DMS153 (cell line): Measurements from ENCODE around the gene ZNF407.
"Not testable (repeated sequence)": the region's sequence is repeated elsewhere in the genome, so short reads cannot be mapped to it uniquely, and the experiment has no call there.

Experiments
- DNase-seq: peaks from one replicate; lab custom pipeline; 2025; lab: John Stamatoyannopoulos, UW

The ZNF407 gene

GRCh38 chr18:75101916-75102315 is 504.2 kb downstream of the ZNF407 start:
- no peak for DNase-seq

DNA sequence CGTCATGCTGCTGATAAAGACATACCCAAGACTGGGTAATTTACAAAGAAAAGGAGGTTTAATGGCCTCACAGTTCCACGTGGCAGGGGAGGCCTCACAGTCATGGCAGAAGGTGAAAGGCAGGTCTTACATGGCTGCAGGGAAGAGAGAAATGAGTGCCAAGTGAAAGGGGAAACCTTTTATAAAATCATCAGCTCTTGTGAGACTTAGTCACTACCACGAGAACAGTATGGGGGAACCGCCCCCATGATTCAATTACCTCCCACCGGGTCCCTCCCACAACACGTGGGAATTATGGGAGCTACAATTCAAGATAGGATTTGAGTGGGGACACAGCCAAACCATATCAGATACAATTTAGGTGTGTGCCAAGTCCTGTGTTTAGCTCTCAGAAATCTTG is 506.4 kb downstream of the ZNF407 start:
- not testable (repeated sequence) for DNase-seq

- no peak for DNase-seq
These were observed 506.8 kb downstream of the ZNF407 start for GRCh38 chr18:75104483-75104882.

- no peak for DNase-seq
These were observed 508.0 kb downstream of the ZNF407 start for GRCh38 chr18:75105551-75106254.

DNA sequence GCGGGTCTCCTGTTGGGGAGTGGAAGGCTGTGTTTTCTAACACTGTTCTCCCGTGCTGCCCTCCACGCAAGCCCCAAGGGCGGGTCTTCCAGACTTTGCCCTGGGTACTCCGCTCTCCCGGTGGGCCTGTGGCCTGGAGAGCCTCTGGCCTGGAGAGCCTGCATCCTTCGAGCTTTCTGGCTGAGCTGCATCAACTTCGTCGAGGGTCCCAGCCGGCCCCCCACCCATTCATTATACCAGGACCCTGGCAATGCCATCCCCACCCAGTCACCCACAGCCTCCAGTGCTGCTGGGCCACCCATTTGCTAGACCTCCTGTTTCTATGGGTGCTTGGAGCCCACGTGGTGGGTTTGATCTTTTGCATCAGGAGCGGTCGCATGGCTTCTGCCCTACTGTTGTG is 509.1 kb downstream of the ZNF407 start:
- DNase-seq: no peak

- DNase-seq: no peak
These were observed 509.7 kb downstream of the ZNF407 start for GRCh38 chr18:75107196-75107930.

DNA sequence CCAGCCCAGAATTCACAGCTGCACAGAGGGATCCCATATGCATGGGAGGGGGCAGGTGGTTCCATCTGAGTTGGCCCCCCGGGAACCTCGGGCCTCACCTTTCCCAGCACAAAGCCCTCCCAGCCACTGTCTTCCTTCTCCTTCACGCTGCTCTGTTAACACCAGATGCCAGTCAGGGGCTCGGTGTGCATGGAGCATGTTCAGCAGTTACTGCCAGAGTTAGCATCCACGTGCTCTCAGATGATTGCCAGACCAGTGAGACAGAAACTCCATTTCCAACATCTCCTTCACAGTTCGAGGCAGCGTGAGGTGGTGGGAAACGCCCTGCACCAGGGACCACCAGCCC is 510.2 kb downstream of the ZNF407 start:
- DNase-seq: no peak

GRCh38 chr18:75108579-75109318 is 511.1 kb downstream of the ZNF407 start:
- no peak for DNase-seq

DNA sequence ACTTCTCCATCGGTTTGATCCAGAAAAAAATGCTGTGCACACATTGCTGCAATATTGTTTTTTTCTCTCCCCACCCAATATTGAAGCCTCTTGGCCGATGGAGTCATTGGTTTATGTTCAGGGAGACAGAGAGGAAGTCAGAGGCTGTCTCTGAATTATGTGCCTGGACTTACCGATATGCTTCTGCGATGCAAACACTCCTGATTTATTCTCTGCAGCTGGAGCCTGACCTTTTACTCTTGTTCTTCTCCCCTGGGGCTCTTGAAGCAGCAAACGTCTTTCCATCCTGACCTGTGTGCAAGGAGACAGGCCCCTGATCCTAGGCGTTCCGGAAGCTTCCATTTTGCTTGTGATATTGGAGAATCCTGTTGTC is 511.6 kb downstream of the ZNF407 start:
- DNase-seq: no peak

GRCh38 chr18:75109819-75110218 is 512.1 kb downstream of the ZNF407 start:
- no peak for DNase-seq

GRCh38 chr18:75110311-75110710 is 512.6 kb downstream of the ZNF407 start:
- DNase-seq: no peak

GRCh38 chr18:75110846-75111415 is 513.3 kb downstream of the ZNF407 start:
- DNase-seq: no peak

DNA sequence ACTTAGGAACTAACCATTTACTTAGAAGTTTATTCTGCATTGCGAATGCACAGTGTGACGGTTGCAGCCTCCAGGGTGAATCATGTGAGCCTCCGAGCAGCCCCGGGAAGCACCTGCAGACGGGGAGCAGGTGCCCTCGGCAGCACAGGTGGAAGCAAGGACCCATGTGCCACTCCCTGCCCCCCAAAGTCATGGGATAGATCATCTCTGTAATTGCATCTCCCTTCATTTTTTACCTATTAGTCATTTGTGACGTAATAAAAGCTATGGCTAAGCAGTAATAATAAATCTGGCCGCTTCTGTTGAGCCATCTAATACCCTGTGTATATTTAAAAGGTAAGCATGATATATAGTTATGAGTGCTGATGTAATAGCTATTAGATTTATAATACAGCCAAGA is 514.1 kb downstream of the ZNF407 start:
- DNase-seq: no peak

DNA sequence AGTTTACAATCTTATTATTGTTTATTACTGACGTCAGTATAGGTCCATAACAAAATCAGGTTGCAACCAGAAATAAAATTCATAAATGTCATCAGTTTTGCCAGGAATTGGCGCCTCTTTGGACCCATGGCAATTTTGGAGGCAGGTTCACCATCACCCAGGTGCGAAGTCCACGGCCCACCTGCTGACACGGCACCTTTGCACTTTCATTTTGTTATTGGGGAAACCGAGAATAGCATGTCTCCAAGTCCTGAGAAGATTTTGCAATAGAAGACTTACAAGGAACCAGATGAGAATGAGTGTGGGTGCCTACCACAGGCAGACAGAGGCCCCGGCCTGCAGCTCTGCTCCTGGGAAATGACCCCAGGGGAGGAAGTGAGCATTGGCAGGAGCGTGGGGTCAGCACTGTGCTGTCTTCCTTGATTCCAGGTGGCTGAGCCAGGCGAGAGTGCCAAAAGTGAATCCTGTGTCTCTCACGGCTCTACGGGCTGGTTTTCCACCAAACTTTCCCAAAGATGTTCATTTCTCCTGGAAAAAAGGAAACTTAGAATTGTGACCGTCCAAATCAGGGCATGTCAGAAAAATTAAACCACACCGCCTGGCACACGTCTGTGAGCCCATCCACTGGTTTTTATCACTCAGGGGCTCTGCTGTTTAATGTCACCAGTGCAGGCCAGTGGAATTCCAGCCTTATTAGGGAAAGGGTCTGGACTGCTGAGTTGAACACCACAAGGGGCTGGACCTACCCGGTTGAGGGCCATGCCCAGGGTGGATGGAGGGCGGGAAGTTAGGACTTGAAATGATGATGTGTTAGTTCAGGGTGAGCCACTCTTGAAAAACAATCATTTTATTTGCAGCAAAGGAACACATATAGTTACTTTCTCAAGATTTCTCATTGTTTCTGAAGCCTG is 514.8 kb downstream of the ZNF407 start:
- no peak for DNase-seq

- DNase-seq: no peak
These were observed 515.8 kb downstream of the ZNF407 start for GRCh38 chr18:75113455-75113854.

DNA sequence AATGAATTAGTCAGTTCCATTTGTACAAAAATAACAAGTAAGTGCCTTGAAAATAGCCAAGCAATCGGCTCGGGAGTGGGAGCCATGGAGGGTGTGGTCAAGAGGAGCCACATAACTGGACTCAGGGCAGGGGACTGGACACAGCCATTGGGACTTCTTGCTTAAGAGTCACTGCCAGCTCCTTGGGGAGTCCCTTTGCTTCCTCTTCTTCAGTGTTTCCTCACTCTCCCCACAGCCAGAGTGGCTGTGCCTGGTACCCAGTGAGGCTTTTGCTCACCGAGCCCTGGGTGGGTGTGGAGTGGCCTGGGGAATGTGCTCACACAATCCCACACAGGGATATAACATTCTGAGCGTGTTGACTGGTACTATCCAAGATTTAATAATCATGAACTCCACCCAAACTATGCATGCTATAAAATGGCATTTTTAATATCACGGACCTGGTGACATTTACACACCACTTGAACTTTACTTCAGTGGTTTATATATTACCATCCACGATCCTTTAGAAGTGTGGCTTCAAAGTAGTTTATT is 516.6 kb downstream of the ZNF407 start:
- DNase-seq: no peak
